ENCODE measurements around the gene EPHA7. TPM values are rescaled to one million over a fixed set of nuclear protein-coding genes. Genes with fewer than 3 reads are reported as not detected.

The EPHA7 gene
- total RNA-seq, 1 experiment from 2014 or later = not detected

DNA sequence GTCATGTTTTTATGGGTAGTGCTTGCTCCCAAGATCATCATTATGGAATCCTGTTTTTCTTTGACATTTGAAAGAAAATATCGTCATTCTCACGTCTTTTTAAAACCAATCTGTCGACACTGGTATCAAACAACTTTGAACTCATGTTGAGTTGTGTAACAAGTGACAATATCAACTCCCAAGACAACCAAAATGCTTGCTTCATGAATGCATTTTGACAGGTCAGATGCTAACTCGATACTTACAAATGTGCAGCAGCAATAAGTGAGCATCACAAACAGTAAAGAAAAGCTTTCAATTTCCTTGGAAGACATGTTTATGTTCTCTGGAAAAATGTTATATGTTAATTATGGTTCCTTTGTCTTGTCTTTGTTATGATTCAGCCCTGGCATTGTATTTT is 125.9 kb downstream of the EPHA7 start (continued):
- TF ChIP-seq ZFX (IDR thresholded peaks at IDR 0.05) (no peak), CEBPB (IDR thresholded peaks at IDR 0.05; ENCODE audit: low read depth) (no peak), CBX3 (IDR thresholded peaks at IDR 0.05; ENCODE audit: low read depth) (no peak)
- TF ChIP-seq, protein P1, sequence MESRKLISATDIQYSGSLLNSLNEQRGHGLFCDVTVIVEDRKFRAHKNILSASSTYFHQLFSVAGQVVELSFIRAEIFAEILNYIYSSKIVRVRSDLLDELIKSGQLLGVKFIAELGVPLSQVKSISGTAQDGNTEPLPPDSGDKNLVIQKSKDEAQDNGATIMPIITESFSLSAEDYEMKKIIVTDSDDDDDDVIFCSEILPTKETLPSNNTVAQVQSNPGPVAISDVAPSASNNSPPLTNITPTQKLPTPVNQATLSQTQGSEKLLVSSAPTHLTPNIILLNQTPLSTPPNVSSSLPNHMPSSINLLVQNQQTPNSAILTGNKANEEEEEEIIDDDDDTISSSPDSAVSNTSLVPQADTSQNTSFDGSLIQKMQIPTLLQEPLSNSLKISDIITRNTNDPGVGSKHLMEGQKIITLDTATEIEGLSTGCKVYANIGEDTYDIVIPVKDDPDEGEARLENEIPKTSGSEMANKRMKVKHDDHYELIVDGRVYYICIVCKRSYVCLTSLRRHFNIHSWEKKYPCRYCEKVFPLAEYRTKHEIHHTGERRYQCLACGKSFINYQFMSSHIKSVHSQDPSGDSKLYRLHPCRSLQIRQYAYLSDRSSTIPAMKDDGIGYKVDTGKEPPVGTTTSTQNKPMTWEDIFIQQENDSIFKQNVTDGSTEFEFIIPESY (IDR thresholded peaks at IDR 0.05; ENCODE audit: extremely low read depth, insufficient replicate concordance, low read length) = no peak

DNA sequence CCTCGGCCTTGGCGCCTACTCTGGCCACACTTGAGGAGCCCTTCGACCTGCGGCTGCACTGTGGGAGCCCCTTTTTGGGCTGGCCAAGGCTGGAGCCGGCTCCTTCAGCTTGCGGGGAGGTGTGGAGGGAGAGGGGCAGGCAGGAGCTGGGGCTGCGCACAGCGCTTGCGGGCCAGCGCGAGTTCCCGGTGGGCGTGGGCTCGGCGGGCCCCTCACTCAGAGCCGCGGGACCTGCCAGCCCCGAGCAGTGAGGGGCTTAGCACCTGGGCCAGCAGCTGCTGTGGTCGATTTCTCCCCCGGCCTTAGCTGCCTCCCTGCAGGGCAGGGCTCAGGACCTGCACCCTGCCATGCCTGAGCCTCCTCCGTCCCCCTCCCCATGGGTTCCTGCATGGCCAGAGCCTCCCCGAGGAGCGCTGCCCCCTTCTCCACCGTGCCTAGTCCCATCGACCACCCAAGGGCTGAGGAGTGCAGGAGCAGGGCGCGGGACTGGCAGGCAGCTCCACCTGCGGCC is 136.8 kb downstream of the EPHA7 start:
- H3K27ac ChIP-seq (ENCODE audit: low read depth, low read length) = no peak overlapping the region
- ATAC-seq = no peak
- no peak overlapping the region for H3K4me3 ChIP-seq (replicated peaks in 1 of 2; ENCODE audit: low read depth in 1 of 2, low read length in 2 of 2)
- intact Hi-C loops (cut with micrococcal nuclease) = no loop called here
- no peaks in the 10 kb centered on the region for H3K36me3 ChIP-seq (ENCODE audit: control insufficient read depth in 1 of 2, insufficient read depth in 2 of 2, low read length in 2 of 2)
- POLR2A ChIA-PET = no interaction called here
- TF ChIP-seq, protein P2, sequence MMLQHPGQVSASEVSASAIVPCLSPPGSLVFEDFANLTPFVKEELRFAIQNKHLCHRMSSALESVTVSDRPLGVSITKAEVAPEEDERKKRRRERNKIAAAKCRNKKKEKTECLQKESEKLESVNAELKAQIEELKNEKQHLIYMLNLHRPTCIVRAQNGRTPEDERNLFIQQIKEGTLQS (IDR thresholded peaks at IDR 0.05) = no peak
- TF ChIP-seq POLR2A (IDR thresholded peaks at IDR 0.05; ENCODE audit: borderline replicate concordance, extremely low read depth, insufficient read depth, insufficient read length) = no peak
- no peak for TF ChIP-seq ZNF274 (IDR thresholded peaks at IDR 0.05; ENCODE audit: low read depth, low read length)
- TF ChIP-seq, protein P3, sequence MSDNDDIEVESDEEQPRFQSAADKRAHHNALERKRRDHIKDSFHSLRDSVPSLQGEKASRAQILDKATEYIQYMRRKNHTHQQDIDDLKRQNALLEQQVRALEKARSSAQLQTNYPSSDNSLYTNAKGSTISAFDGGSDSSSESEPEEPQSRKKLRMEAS (IDR thresholded peaks at IDR 0.05) = no peak
- no peak for TF ChIP-seq CBX3 (IDR thresholded peaks at IDR 0.05; ENCODE audit: low read depth)
- TF ChIP-seq CEBPB (IDR thresholded peaks at IDR 0.05; ENCODE audit: low read depth) = no peak
- no peak for TF ChIP-seq FOSL1 (IDR thresholded peaks at IDR 0.05; ENCODE audit: low read depth)
- TF ChIP-seq RAD21 (IDR thresholded peaks at IDR 0.05; ENCODE audit: low read depth) = no peak
- TF ChIP-seq SIN3A (IDR thresholded peaks at IDR 0.05; ENCODE audit: low read depth) = no peak
- no peak for TF ChIP-seq JUND (IDR thresholded peaks at IDR 0.05)
- TF ChIP-seq, protein P4, sequence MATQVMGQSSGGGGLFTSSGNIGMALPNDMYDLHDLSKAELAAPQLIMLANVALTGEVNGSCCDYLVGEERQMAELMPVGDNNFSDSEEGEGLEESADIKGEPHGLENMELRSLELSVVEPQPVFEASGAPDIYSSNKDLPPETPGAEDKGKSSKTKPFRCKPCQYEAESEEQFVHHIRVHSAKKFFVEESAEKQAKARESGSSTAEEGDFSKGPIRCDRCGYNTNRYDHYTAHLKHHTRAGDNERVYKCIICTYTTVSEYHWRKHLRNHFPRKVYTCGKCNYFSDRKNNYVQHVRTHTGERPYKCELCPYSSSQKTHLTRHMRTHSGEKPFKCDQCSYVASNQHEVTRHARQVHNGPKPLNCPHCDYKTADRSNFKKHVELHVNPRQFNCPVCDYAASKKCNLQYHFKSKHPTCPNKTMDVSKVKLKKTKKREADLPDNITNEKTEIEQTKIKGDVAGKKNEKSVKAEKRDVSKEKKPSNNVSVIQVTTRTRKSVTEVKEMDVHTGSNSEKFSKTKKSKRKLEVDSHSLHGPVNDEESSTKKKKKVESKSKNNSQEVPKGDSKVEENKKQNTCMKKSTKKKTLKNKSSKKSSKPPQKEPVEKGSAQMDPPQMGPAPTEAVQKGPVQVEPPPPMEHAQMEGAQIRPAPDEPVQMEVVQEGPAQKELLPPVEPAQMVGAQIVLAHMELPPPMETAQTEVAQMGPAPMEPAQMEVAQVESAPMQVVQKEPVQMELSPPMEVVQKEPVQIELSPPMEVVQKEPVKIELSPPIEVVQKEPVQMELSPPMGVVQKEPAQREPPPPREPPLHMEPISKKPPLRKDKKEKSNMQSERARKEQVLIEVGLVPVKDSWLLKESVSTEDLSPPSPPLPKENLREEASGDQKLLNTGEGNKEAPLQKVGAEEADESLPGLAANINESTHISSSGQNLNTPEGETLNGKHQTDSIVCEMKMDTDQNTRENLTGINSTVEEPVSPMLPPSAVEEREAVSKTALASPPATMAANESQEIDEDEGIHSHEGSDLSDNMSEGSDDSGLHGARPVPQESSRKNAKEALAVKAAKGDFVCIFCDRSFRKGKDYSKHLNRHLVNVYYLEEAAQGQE (IDR thresholded peaks at IDR 0.05; ENCODE audit: low read depth) = no peak
- no peak for TF ChIP-seq EZH2phosphoT487 (IDR thresholded peaks at IDR 0.05; ENCODE audit: borderline replicate concordance)
- TF ChIP-seq EGR1 (IDR thresholded peaks at IDR 0.05; ENCODE audit: low read depth) = no peak
- TF ChIP-seq SP1 (IDR thresholded peaks at IDR 0.05; ENCODE audit: low read depth) = no peak
- H3K27me3 ChIP-seq (ENCODE audit: insufficient read depth, low read length) = no peaks in the 10 kb centered on the region
- no peak for DNase-seq (ENCODE audit: low read depth, low spot score)
- no peaks in the 10 kb centered on the region for H4K20me1 ChIP-seq (ENCODE audit: insufficient read depth)
- H2AFZ ChIP-seq (ENCODE audit: low read depth, low read length, poor library complexity, severe bottlenecking) = no peak overlapping the region
- RAD21 ChIA-PET (ENCODE audit: low non-redundant PET in 1 of 2, low total read pairs in 2 of 2, uncharacterized antibody in 2 of 2, unreplicated experiment in 2 of 2) = no interaction called here
- BruUV-seq (replicated peaks) = no TSS peak
- no peaks in the 10 kb centered on the region for H3K4me1 ChIP-seq (ENCODE audit: control insufficient read depth in 1 of 2, insufficient read depth in 2 of 2, low read length in 2 of 2)
- no peak overlapping the region for H3K9ac ChIP-seq (ENCODE audit: low read length)
- H3K9me3 ChIP-seq (ENCODE audit: control insufficient read depth in 1 of 2, insufficient read depth in 1 of 2, low read depth in 1 of 2, low read length in 2 of 2) = peaks cover 5 to 12% of the 10 kb centered on the region in 2 experiments; a peak in 2 of 4 replicates
- CTCF ChIA-PET = no interaction called here
- H3K4me2 ChIP-seq (ENCODE audit: low read length) = no peak overlapping the region
- H3K79me2 ChIP-seq (ENCODE audit: insufficient read depth, low read length) = no peaks in the 10 kb centered on the region
- no peaks in the 10 kb centered on the region for H3K9me2 ChIP-seq (ENCODE audit: insufficient read depth)
